Cardiac septum (tissue), 1 donor: ENCODE measurements around the gene STEAP3. TPM values are rescaled to one million over a fixed set of nuclear protein-coding genes. Genes with fewer than 3 reads are reported as not detected.

Experiments used
- DNase-seq: peaks from one replicate; pipeline ENCODE4 v3.0.0-alpha.2; 2020; ENCODE audit warnings: low spot score
- intact Hi-C: fragments of 100-400 bp; cut with DNase I; formaldehyde crosslinking; loops from one replicate; pipeline ENCODE4 v1.14.0; 2022
- total RNA-seq: library from RNA; stranded (reverse); fragmentation: NEBNext Ultra II Directional; extraction: Animal tissue kit (Norgen Biotek cat#: 25700); gene quantifications from one replicate; pipeline ENCODE4 v1.2.1, GENCODE V29; 2021
- donor health status: DM: no; HTN: no; CAD: no.

Gene STEAP3
- total RNA-seq, 1 donor from 2014 or later: 10.7 TPM

DNA sequence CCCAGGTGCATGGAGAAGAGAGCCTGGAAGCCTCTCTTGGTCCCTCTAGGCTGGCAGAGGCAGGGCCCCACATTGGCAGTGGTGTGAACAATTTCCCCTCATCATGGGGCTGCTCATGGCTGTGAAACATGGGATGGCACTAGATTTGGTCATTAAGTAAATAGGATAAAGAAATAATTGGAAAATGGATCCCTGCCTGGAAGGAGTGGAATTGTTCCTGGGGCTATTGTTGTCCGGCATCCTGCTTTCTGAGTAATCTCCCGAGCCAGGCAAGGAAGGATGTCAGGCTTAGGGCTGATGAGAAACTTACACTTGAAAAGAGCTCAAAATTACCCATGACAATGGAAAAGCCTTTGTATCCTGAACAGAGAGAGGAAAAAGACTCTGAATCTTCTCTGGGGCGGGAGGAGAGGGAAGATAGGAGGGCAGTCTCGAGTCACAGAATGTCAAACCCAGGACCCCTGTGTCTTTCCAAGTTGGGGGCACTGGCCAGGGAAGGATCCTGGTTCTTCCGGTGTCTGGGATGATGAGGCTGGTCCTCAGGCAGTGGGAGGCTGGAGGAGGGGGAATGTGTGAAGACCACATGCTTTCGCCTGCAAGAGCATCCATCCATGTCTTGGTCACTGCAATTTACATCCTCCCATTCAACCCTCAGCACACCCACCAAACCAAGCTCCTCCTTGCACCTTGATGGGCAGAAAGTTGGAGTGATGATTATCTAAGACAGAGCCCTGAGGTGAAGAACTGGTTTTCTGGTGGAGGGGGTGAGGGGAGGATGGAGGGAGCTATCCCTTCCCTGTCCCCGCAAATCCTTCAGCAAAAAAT, 27.1 kb upstream of the STEAP3 start:
- DNase-seq: no peak
- intact Hi-C loops: no loop called here

- intact Hi-C loops: no loop called here
- DNase-seq: no peak
Observed at GRCh38 chr2:119197126-119197405, 26.6 kb upstream of the STEAP3 start.

GRCh38 chr2:119197529-119198239, 25.9 kb upstream of the STEAP3 start:
- intact Hi-C loops: no loop called here

DNA sequence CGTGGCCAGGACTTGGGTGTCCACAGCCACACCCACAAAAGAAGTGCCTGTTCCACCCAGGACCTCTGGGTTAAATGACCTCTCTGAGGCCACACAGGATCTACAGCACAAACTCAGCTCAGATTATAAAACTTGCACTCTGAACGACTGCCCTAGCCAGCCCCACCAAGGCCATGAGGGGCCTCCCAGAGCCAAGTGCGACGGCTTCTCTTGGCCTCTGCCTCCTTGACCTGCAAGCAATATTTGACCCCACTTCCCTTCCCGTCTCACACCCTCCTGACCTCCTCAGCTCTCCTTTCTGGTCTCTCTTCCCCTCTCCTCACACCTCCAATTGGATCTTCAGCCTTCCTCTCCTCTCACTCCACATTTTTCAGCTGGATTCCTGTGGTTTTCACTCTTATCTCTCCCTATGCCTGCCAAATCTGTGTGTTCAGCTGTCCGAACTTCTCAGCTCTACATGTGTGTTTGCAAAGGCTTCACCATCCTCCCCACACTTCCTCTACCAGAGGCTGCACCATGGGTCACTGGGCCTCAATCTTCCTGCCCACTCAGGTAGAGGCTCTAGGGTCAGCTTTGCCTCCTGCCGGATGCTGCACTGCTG, 25.3 kb upstream of the STEAP3 start:
- intact Hi-C loops: no loop called here
- DNase-seq: no peak

More at GRCh38 chr2:119197529-119198239, 25.9 kb upstream of the STEAP3 start:
- no peak for DNase-seq

GRCh38 chr2:119201815-119202214, 21.8 kb upstream of the STEAP3 start:
- intact Hi-C loops: no loop called here
- DNase-seq: no peak

- DNase-seq: no peak
- intact Hi-C loops: no loop called here
Observed at GRCh38 chr2:119202610-119203310, 20.9 kb upstream of the STEAP3 start.

GRCh38 chr2:119204525-119204924, 19.1 kb upstream of the STEAP3 start:
- intact Hi-C loops: no loop called here
- DNase-seq: no peak

GRCh38 chr2:119205001-119205706, 18.5 kb upstream of the STEAP3 start:
- intact Hi-C loops: no loop called here
- DNase-seq: no peak

DNA sequence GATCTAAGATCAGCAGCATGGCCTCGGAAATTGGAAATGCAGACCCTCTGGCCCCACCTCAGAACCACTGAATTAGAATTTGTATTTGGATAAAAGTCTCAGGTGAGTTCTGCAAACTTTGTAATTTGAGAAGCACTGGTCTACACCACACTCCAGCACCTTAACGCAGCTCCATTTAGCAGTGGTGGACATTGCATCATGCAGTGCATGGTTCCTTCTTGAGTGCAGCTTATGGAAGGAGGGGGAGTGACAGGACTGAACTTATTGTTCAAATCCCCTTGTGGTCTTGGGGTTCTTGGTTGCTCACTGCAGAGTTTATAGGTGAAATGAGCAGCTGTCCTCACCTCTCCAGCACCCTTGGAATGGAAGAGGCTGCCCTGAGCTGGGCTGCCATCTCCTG, 17.4 kb upstream of the STEAP3 start:
- DNase-seq: no peak
- intact Hi-C loops: no loop called here

- DNase-seq: no peak
- intact Hi-C loops: no loop called here
Observed at GRCh38 chr2:119207447-119207846, 16.2 kb upstream of the STEAP3 start.

GRCh38 chr2:119208791-119209203, 14.8 kb upstream of the STEAP3 start:
- no peak for DNase-seq
- intact Hi-C loops: no loop called here

GRCh38 chr2:119212139-119212800, 11.4 kb upstream of the STEAP3 start:
- no peak for DNase-seq
- intact Hi-C loops: no loop called here

GRCh38 chr2:119214453-119215037, 9.1 kb upstream of the STEAP3 start:
- no peak for DNase-seq
- intact Hi-C loops: no loop called here

GRCh38 chr2:119216994-119217393, 6.6 kb upstream of the STEAP3 start:
- DNase-seq: no peak
- intact Hi-C loops: no loop called here

- no peak for DNase-seq
- intact Hi-C loops: no loop called here
Observed at GRCh38 chr2:119218478-119219064, 5.1 kb upstream of the STEAP3 start.

- DNase-seq: no peak
- intact Hi-C loops: loop anchor here (5.0 kb wide), 2 partner anchors 37 to 72 kb away; no protein-coding TSS in a partner anchor
Observed at GRCh38 chr2:119219873-119220272, 3.8 kb upstream of the STEAP3 start.

DNA sequence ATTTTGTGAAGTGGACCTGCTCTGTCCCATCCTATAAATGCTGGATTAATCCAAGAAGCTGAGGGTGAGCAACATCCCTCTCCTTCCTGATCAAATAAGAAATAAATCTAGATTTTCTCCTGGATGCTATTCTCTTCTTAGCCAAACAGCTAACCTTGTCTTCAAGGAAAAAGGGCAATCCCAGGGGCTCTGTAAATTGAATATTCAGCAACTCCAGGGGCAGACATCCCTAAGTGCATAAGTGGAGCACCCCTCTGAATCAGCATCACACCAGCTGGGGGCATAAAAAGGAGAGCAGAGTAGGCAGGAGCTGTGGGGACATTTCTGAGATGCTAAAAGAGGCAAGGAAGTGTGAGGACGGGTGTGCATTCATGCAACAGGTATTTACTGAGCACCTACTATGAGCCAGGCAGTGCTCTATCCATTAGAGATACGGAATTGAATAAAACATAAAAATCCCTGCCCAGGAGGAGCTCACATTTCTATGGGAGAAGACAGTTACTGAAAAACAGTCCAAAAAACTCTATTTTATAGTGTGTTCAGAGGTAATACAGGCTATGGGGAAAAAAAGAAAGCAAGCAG, 2.8 kb upstream of the STEAP3 start:
- DNase-seq: no peak
- intact Hi-C loops: loop anchor here (5.0 kb wide), 2 partner anchors 36 to 71 kb away; no protein-coding TSS in a partner anchor

DNA sequence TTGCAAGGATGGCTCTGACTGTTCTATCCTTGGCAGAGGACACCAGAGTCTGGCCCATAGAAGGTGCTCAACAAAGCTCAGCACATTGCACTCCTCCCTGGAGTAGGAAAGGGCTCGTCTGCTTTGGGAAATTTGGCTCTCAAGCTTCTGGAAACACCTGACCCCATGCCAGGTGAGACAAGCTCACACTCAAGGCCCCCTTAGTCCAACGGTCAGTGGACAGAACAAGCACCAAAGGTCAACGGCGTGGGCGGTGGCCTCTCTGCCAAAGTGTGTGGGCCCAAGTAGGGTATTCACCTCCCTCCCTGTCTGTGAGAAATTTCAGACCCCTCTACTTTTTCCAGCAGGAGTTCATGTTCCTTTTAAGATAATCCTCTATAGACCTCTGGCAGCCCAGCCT, 2.0 kb upstream of the STEAP3 start:
- DNase-seq: no peak
- intact Hi-C loops: loop anchor here (5.0 kb wide), 2 partner anchors 36 to 71 kb away; no protein-coding TSS in a partner anchor
